PC-3 (cell line): ENCODE data around the gene VTCN1. TPM values are rescaled to one million over a fixed set of nuclear protein-coding genes. Genes with fewer than 3 reads are reported as not detected.
A peak's percentile ranks its signal among the peaks of the same experiment; 100 is the strongest.
"Not testable (repeated sequence)": the region's sequence is repeated elsewhere in the genome, so short reads cannot be mapped to it uniquely, and the experiment has no call there.

ENCODE experiments used
- ATAC-seq: fragments of 200-7000 bp; cut with Tn5 transposase; 2 replicates; pipeline ENCODE4 v1.9.1; 2020; ENCODE audit warnings: mild to moderate bottlenecking, moderate library complexity
- BruUV-seq: library from RNA; stranded (reverse); fragments of 400-500 nt; replicated peaks from 2 replicates; lab custom pipeline; 2021; lab: Mats Ljungman, UMichigan
- CTCF ChIA-PET: fragments of 300-600 bp; sonication (Branson Sonifier 250); formaldehyde crosslinking; loops from one replicate; lab custom pipeline; 2022; ENCODE audit warnings: antibody characterized with exemption; lab: Charles Lee
- POLR2A ChIA-PET: fragments of 300-600 bp; sonication (Branson Sonifier 250); formaldehyde crosslinking; loops from one replicate; lab custom pipeline; 2022; ENCODE audit warnings: antibody characterized with exemption; ENCODE audit not compliant: unreplicated experiment; lab: Charles Lee
- DNase-seq: peaks from one replicate; pipeline ENCODE4 v3.0.0-alpha.2; 2015
- H2AFZ ChIP-seq: fragments of 300-600 bp; sonication (generic); 2 replicates; pipeline ENCODE4 v1.6.0; 2016; ENCODE audit warnings: antibody characterized with exemption, low read length
- H3F3A ChIP-seq: fragments of 300-600 bp; sonication (generic); one replicate; pipeline ENCODE4 v1.6.0; 2017; ENCODE audit warnings: antibody characterized with exemption, low read length, control low read depth, mild to moderate bottlenecking; ENCODE audit not compliant: unreplicated experiment
- H3K27ac ChIP-seq: fragments of 300-600 bp; sonication (generic); 2 replicates; pipeline ENCODE4 v1.5.1; 2016; ENCODE audit warnings: mild to moderate bottlenecking, low read length
- H3K27me3 ChIP-seq: fragments of 300-600 bp; sonication (generic); 2 replicates; pipeline ENCODE4 v1.6.1; 2016; ENCODE audit warnings: low read length, mixed read lengths
- H3K36me3 ChIP-seq: fragments of 300-600 bp; sonication (generic); 2 replicates; pipeline ENCODE4 v1.6.1; 2016; ENCODE audit warnings: low read depth, mixed run types, low read length, mixed read lengths
- H3K4me1 ChIP-seq: fragments of 300-600 bp; sonication (generic); 2 replicates; pipeline ENCODE4 v1.5.1; 2016; ENCODE audit warnings: low read length; ENCODE audit not compliant: insufficient read depth
- H3K4me2 ChIP-seq: fragments of 300-600 bp; sonication (generic); 2 replicates; pipeline ENCODE4 v1.6.0; 2016; ENCODE audit warnings: low read length
- H3K4me3 ChIP-seq: fragments of 300-600 bp; sonication (generic); 2 replicates; pipeline ENCODE4 v1.5.1; 2016; ENCODE audit warnings: mild to moderate bottlenecking, low read length, mixed read lengths
- H3K79me2 ChIP-seq: fragments of 300-600 bp; sonication (generic); 2 replicates; pipeline ENCODE4 v1.6.1; 2017; ENCODE audit warnings: low read length, mixed read lengths
- H3K9ac ChIP-seq: fragments of 300-600 bp; sonication (generic); 2 replicates; pipeline ENCODE4 v1.6.0; 2016; ENCODE audit warnings: mild to moderate bottlenecking, low read length
- H3K9me2 ChIP-seq: fragments of 300-600 bp; sonication (generic); replicated peaks from 2 replicates; pipeline ENCODE4 v1.6.1; 2016; ENCODE audit warnings: mixed run types, low read length, mixed read lengths
- H3K9me3 ChIP-seq: fragments of 300-600 bp; sonication (generic); 2 replicates; pipeline ENCODE4 v1.6.1; 2016; ENCODE audit warnings: low read length, mixed read lengths
- H4K20me1 ChIP-seq: fragments of 300-600 bp; sonication (generic); 2 replicates; pipeline ENCODE4 v1.6.1; 2016; ENCODE audit warnings: low read length, mixed read lengths
- EZH2 ChIP-seq: fragments of 300-600 bp; sonication (generic); IDR thresholded peaks from one replicate; pipeline ENCODE4 v1.6.1; 2017; ENCODE audit warnings: antibody characterized with exemption, mild to moderate bottlenecking, low read length; ENCODE audit not compliant: unreplicated experiment
- EZH2phosphoT487 ChIP-seq: fragments of 300-600 bp; sonication (generic); IDR thresholded peaks from 2 replicates; pipeline ENCODE4 v1.6.1; 2018; ENCODE audit warnings: mild to moderate bottlenecking, antibody characterized with exemption, low read length, borderline replicate concordance
- intact Hi-C: fragments of 100-400 bp; cut with micrococcal nuclease; formaldehyde crosslinking; loops from 2 replicates; pipeline ENCODE4 v1.9.0; 2023
- total RNA-seq: library from RNA; depleted of rRNA; stranded (reverse); fragments of >200 nt; gene quantifications from 2 replicates; pipeline ENCODE4 v1.2.3, GENCODE V29; 2014
- TF ChIP-seq, protein P1 (sequence below): fragments of 300-600 bp; sonication (generic); conservative IDR thresholded peaks from 2 replicates; pipeline ENCODE4 v1.5.1; 2017; ENCODE audit warnings: antibody characterized with exemption, low read depth, mild to moderate bottlenecking, low read length

Gene VTCN1
- total RNA-seq, 1 experiment from 2014 or later: not detected

GRCh38 chr1:117161887-117162286 lies 48.8 kb downstream of the VTCN1 start:
- Histone ChIP-seq H3K4me1 (peaks cover 49% of the 10 kb centered on the region), H3K79me2 (no peaks in the 10 kb centered on the region), H4K20me1 (no peaks in the 10 kb centered on the region), H3K4me3 (no peak overlapping the region), H3K9me2 (no peaks in the 10 kb centered on the region), H3K9me3 (no peaks in the 10 kb centered on the region), H3K27me3 (no peaks in the 10 kb centered on the region), H3K4me2 (peak overlapping the region; percentile 20), H3K9ac (no peak overlapping the region), H3K36me3 (no peaks in the 10 kb centered on the region), H3K27ac (peak overlapping the region; percentile 59), H2AFZ (no peak overlapping the region), H3F3A (peaks cover 4% of the 10 kb centered on the region)
- CTCF ChIA-PET: interaction anchor here (1.0 kb wide), 1 partner anchor 34 kb away, joined by 4 read pairs; no protein-coding TSS in a partner anchor
- TF ChIP-seq EZH2 (no peak), EZH2phosphoT487 (no peak)
- TF ChIP-seq, protein P1, sequence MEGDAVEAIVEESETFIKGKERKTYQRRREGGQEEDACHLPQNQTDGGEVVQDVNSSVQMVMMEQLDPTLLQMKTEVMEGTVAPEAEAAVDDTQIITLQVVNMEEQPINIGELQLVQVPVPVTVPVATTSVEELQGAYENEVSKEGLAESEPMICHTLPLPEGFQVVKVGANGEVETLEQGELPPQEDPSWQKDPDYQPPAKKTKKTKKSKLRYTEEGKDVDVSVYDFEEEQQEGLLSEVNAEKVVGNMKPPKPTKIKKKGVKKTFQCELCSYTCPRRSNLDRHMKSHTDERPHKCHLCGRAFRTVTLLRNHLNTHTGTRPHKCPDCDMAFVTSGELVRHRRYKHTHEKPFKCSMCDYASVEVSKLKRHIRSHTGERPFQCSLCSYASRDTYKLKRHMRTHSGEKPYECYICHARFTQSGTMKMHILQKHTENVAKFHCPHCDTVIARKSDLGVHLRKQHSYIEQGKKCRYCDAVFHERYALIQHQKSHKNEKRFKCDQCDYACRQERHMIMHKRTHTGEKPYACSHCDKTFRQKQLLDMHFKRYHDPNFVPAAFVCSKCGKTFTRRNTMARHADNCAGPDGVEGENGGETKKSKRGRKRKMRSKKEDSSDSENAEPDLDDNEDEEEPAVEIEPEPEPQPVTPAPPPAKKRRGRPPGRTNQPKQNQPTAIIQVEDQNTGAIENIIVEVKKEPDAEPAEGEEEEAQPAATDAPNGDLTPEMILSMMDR: no peak
- POLR2A ChIA-PET: interaction anchor here (0.6 kb wide), 1 partner anchor 15 kb away, joined by 4 read pairs; no protein-coding TSS in a partner anchor
- DNase-seq (peak; percentile 69), ATAC-seq (peak; percentile 53)
- BruUV-seq: no TSS peak
- intact Hi-C loops: loop anchor here (1.0 to 5.0 kb wide), 2 partner anchors 14 to 120 kb away; no protein-coding TSS in a partner anchor

DNA sequence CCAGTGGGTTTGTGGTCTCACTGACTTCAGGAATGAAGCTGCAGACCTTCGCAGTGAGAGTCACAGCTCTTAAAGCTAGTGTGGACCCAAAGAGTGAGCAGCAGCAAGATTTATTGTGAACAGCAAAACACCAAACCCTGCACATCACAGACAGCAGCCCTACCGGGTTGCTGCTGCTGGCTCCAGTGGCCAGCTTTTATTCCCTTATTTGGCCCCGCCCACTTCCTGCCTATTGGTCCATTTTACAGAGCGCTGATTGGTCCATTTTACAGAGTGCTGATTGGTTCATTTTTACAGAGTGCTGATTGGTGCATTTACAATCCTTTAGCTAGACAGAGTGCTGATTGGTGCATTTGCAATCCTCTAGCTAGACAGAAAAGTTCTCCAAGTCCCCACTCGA lies 59.4 kb downstream of the VTCN1 start:
- H3K4me3 ChIP-seq, ATAC-seq, CTCF ChIA-PET, H3K9ac ChIP-seq, H3K79me2 ChIP-seq, POLR2A ChIA-PET, H3K4me2 ChIP-seq, H3K27ac ChIP-seq, H3K9me3 ChIP-seq, H2AFZ ChIP-seq, intact Hi-C loops, H3K36me3 ChIP-seq, H3K27me3 ChIP-seq, H3K9me2 ChIP-seq, DNase-seq, H4K20me1 ChIP-seq, BruUV-seq: not testable (repeated sequence)
- Histone ChIP-seq H3K4me1 (peaks cover 23% of the 10 kb centered on the region), H3F3A (peaks cover 12% of the 10 kb centered on the region)

- CTCF ChIA-PET: interaction anchor here (0.6 kb wide), 1 partner anchor 403 kb away, joined by 3 read pairs; no protein-coding TSS in a partner anchor
- no peak overlapping the region for H3K4me3 ChIP-seq
- POLR2A ChIA-PET: interaction anchor here (0.6 kb wide), 1 partner anchor 365 kb away, joined by 3 read pairs; no protein-coding TSS in a partner anchor
- no peak overlapping the region for H3K27ac ChIP-seq
- peaks cover 30% of the 10 kb centered on the region for H3K4me1 ChIP-seq
- peaks cover 12% of the 10 kb centered on the region for H3F3A ChIP-seq
- no peaks in the 10 kb centered on the region for H3K9me3 ChIP-seq
- no peak for TF ChIP-seq EZH2phosphoT487
- TF ChIP-seq, protein P1: 0 out of 2 replicates have a peak, but pooled peaks have one; percentile 34
- H3K36me3 ChIP-seq: no peaks in the 10 kb centered on the region
- H3K4me2 ChIP-seq: no peak overlapping the region
- no peak overlapping the region for H2AFZ ChIP-seq
- DNase-seq: peak; percentile 39
- no peaks in the 10 kb centered on the region for H3K27me3 ChIP-seq
- H3K79me2 ChIP-seq: no peaks in the 10 kb centered on the region
- no peaks in the 10 kb centered on the region for H3K9me2 ChIP-seq
- H3K9ac ChIP-seq: no peak overlapping the region
- no peak for ATAC-seq
- no TSS peak for BruUV-seq
- no peaks in the 10 kb centered on the region for H4K20me1 ChIP-seq
- intact Hi-C loops: no loop called here
Measured at GRCh38 chr1:117150316-117150715, 60.4 kb downstream of the VTCN1 start.
